Skeletal muscle tissue (tissue), 4 donors: ENCODE data around the gene OSBPL1A. TPM values are rescaled to one million over a fixed set of nuclear protein-coding genes. Genes with fewer than 3 reads are reported as not detected.

ENCODE experiments used
- H3K27ac ChIP-seq: one replicate; pipeline ENCODE4 v1.7.0; 2013; ENCODE audit warnings: mild to moderate bottlenecking, low read depth, low read length, inconsistent platforms
- H3K27me3 ChIP-seq, 3 donors: one replicate each; pipeline ENCODE4 v1.7.0; 2013; ENCODE audit warnings: low read length in 3 of 3; ENCODE audit not compliant: control insufficient read depth in 3 of 3, insufficient read depth in 3 of 3
- H3K36me3 ChIP-seq, 3 donors: one replicate each; pipeline ENCODE4 v1.7.0; 2013; ENCODE audit warnings: low read length in 3 of 3; ENCODE audit not compliant: control insufficient read depth in 3 of 3, insufficient read depth in 3 of 3
- H3K4me1 ChIP-seq, 3 donors: one replicate each; pipeline ENCODE4 v1.7.0; 2013; ENCODE audit warnings: low read length in 3 of 3, mild to moderate bottlenecking in 3 of 3; ENCODE audit not compliant: control insufficient read depth in 3 of 3, insufficient read depth in 3 of 3
- H3K4me3 ChIP-seq, 3 donors: one replicate each; pipeline ENCODE4 v1.7.0; 2013; ENCODE audit warnings: low read length in 3 of 3
- H3K9ac ChIP-seq, 3 donors: one replicate each; pipeline ENCODE4 v1.7.0; 2013; ENCODE audit warnings: low read length in 3 of 3, mild to moderate bottlenecking in 3 of 3, moderate library complexity in 2 of 3, low read depth in 1 of 3
- H3K9me3 ChIP-seq, 3 donors: one replicate each; pipeline ENCODE4 v1.7.0; 2013; ENCODE audit warnings: low read length in 3 of 3; ENCODE audit not compliant: control insufficient read depth in 3 of 3
- total RNA-seq: library from RNA; depleted of rRNA; stranded (reverse); fragments of >200 nt; gene quantifications from one replicate; pipeline ENCODE4 v1.2.3, GENCODE V29; 2014
- donor health status: Osteomylitis.

The OSBPL1A gene
- total RNA-seq, 1 donor from 2014 or later: 33.9 TPM

DNA sequence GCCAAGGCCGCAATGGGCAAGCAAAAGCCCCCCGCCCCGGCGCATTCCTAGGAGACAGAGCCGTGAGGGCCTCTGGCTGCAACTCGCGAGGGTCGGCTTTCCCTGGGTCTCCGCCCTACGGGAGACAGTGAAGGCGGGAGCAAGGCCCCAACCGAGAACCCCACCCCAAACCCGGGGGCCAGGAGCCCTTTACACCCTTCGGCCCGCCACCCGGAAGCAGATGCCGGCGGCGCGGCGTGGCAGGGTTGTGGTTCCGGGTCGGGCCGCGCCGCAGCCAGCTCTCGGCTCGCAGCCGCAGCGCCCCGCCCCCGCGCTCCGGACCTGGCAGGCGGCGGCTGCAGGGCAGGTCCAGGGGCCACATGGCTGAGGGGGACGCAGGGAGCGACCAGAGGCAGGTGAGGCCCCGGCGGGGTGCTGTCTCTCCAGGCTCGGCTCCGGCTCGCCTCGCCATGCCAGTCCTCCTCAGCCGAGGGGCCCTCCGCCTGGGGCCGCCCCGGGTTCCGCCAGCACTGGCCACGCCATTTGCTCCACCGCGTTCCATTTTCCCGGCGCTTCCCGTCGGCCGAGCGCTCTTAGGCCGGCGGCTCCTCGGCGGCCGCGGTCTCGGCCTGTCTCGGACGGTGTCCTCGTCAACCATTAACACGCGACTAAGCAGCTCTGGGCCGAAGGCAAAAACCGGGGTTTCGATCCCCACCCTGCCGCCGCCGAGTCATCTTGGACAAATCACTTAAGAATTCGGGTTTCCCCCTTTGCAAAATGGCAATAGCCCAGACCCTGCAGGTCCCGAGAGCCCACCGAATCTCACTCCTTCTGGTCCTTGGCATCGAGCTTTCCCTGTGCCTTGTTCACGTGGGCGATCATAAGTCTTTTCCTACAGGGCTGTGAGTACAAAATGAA, 29.0 kb upstream of the OSBPL1A start, which contains the start of gene IMPACT:
Gene IMPACT, plus strand, starts transcription at position 273 of the 897 bp plus-strand sequence. Its CDS starts 87 bp downstream, at position 360.
- Histone ChIP-seq H3K9me3 (no peaks in the 10 kb centered on the region), H3K27ac (peak within 1 kb of the TSS; percentile 45), H3K27me3 (peaks cover 2 to 19% (median 10%) of the 10 kb centered on the region in 3 donors), H3K36me3 (peaks cover 0 to 3% (median 0%) of the 10 kb centered on the region in 3 donors), H3K4me1 (peaks cover 0 to 6% (median 0%) of the 10 kb centered on the region in 3 donors), H3K4me3 (peak within 1 kb of the TSS; percentile 79 to 89 (median 82)), H3K9ac (peak within 1 kb of the TSS; percentile 77 to 86 (median 79))

DNA sequence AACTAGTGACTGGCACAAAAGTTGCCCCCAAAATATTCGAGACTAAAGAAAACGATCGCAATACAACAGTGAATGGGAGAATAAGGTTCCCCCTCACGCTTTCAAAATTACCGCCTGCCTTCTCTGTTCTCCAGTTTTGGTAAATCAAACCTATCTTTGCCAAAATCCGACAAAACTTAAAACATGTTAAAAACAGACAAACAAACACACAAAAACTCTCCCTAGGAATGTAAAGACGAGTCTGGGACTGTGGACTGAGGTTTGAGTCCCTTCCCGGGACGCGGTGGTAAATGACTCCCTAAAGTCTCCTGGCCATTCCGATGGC, 28.4 kb upstream of the OSBPL1A start:
- Histone ChIP-seq H3K27me3 (peaks cover 2 to 19% (median 10%) of the 10 kb centered on the region in 3 donors), H3K4me1 (peaks cover 0 to 6% (median 0%) of the 10 kb centered on the region in 3 donors), H3K27ac (peak overlapping the region; percentile 45), H3K4me3 (peak overlapping the region; percentile 79 to 89 (median 82)), H3K36me3 (peaks cover 0 to under 1% (median 0%) of the 10 kb centered on the region in 3 donors), H3K9ac (peak overlapping the region; percentile 52 to 86 (median 77)), H3K9me3 (no peaks in the 10 kb centered on the region)

DNA sequence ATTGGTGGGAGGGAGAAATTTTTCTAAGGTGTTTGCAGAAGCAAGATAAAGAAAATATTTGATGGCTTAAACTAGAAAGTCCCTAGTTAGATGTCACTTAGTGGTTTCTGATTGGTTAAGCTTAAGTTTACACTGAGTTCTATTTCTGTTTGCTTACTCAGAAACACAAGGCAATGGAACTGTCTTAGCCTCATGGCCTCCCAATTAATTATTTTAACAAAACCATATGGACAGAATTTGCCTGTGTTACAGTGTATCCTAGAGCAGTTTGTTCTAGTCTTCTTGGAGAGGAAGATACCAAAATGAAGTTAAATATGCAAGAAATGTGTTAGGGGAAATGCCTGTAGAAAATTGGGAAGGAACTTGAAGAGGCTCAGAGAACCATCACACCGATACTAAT, 24.2 kb upstream of the OSBPL1A start:
- Histone ChIP-seq H3K9me3 (no peaks in the 10 kb centered on the region), H3K36me3 (no peaks in the 10 kb centered on the region), H3K27me3 (peaks cover 24 to 31% (median 26%) of the 10 kb centered on the region in 3 donors), H3K9ac (no peak overlapping the region), H3K4me3 (no peak overlapping the region), H3K4me1 (no peaks in the 10 kb centered on the region), H3K27ac (no peak overlapping the region)

DNA sequence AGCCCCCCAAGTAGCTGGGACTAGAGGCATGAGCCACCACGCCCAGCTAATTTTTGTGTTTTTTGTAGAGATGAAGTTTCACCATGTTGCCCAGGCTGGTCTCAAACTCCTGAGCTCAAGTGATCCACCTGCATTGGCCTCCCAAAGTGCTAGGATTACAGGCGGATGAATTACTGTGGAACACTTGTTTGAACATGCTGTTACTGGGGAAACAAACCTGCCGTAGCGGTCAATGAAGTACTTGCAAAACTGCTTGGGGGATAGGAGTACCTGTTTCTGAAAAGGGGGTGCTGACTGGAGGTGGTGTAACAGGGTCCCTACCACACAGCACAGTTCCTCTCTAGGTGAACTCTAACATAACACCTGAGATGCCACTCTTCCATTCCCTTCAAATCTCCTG, 22.9 kb upstream of the OSBPL1A start:
- Histone ChIP-seq H3K27me3 (peaks cover 23 to 35% (median 29%) of the 10 kb centered on the region in 3 donors), H3K4me1 (no peaks in the 10 kb centered on the region), H3K4me3 (no peak overlapping the region), H3K9ac (no peak overlapping the region), H3K36me3 (no peaks in the 10 kb centered on the region), H3K9me3 (no peaks in the 10 kb centered on the region), H3K27ac (no peak overlapping the region)

DNA sequence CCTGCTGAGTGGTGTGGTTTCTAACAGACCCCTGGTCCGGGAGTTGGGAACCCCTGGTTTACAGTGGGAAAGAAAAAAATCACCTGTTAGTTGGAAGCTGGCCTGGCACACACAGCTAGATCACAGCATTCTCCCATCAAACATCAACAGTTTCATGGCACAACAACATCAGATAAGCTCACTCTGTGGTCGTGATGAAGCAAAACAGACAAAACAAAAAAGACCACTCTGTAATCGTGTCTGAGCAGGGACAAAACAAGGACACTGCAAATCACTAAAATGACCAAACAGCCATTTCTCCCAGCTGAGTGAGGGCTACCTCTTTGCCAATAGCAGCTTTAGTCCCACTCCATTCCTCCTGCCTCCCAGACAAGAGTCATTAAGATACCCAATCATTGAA, 19.9 kb upstream of the OSBPL1A start:
- Histone ChIP-seq H3K27me3 (peaks cover 19 to 29% (median 23%) of the 10 kb centered on the region in 3 donors), H3K36me3 (no peaks in the 10 kb centered on the region), H3K9ac (no peak overlapping the region), H3K27ac (no peak overlapping the region), H3K4me3 (no peak overlapping the region), H3K9me3 (no peaks in the 10 kb centered on the region), H3K4me1 (no peaks in the 10 kb centered on the region)

DNA sequence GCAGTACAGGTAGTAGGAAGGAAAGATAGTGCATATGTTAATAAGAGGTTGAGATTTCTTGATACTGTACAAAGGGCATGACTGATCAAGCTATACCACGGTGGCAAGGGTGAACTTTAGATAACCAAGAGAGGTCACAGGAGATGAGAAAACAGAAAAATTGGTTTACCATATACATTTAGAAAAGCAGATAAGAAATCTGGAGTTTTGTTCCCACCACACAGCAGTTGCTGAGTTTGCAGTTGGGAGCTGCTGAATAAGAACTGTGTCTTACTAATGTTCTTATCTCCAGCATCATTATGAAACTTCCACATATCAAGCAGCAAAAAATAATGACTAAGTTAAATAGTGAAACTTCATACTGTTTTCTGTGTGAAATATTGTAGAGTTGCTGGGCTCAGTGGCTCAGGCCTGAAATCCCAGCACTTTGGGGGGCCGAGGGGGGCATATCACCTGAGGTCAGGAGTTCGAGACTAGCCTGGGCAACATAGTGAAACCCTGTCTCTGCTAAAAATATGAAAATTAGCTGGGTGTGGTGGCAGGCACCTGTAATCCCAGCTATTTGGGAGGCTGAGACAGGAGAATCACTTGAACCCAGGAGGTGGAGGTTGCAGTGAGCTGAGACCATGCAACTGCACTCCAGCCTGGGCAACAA, 16.9 kb upstream of the OSBPL1A start:
- Histone ChIP-seq H3K4me3 (no peak overlapping the region), H3K27ac (no peak overlapping the region), H3K36me3 (no peaks in the 10 kb centered on the region), H3K4me1 (no peaks in the 10 kb centered on the region), H3K27me3 (peaks cover 15 to 25% (median 18%) of the 10 kb centered on the region in 3 donors), H3K9me3 (no peaks in the 10 kb centered on the region), H3K9ac (no peak overlapping the region)

DNA sequence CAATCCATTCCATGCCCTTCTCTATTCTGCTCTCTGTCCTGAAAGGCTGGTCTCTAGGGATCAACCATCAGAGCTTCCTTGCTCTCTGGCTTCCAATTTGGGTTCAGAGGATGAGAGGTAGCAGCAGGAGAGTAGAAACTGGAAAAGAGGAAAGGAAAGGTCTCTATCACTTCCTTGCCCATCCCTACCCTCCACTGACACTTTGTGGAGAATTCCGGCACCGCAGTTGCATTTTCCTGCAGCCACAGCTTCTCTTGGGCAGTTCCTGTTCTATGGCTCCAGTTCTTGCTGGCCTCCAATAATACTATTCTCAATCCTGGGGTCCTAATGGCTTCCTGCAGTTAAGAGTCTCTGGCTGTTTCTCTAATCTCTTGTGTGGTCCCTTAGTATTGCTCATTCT, 15.5 kb upstream of the OSBPL1A start:
- no peak overlapping the region for H3K27ac ChIP-seq
- no peaks in the 10 kb centered on the region for H3K36me3 ChIP-seq
- H3K9me3 ChIP-seq: no peaks in the 10 kb centered on the region
- H3K4me3 ChIP-seq: no peak overlapping the region
- peaks cover 9 to 19% (median 15%) of the 10 kb centered on the region in 3 donors for H3K27me3 ChIP-seq
- no peak overlapping the region for H3K9ac ChIP-seq
- no peaks in the 10 kb centered on the region for H3K4me1 ChIP-seq

DNA sequence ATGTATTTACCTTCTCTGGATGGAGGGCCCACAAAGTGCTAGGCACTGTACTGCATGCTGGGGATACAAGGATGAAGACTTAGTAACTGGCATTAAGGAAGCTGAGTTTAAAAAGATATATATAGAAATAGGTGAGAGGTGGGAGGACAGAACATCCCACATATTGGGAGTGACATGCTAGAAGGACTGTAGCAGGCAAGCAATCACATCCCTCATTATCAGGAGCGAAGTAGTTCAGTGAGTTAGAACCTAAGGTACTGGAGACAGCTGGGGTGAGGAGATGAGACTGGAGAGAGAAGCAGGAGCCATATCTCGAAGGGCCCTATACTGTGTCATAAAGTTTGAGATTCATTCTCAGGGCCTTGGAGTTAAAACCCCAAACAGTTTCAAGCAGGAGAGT, 10.9 kb upstream of the OSBPL1A start:
- Histone ChIP-seq H3K4me1 (no peaks in the 10 kb centered on the region), H3K9me3 (no peaks in the 10 kb centered on the region), H3K27ac (no peak overlapping the region), H3K27me3 (peaks cover 8 to 13% (median 8%) of the 10 kb centered on the region in 3 donors), H3K4me3 (no peak overlapping the region), H3K9ac (no peak overlapping the region), H3K36me3 (no peaks in the 10 kb centered on the region)

DNA sequence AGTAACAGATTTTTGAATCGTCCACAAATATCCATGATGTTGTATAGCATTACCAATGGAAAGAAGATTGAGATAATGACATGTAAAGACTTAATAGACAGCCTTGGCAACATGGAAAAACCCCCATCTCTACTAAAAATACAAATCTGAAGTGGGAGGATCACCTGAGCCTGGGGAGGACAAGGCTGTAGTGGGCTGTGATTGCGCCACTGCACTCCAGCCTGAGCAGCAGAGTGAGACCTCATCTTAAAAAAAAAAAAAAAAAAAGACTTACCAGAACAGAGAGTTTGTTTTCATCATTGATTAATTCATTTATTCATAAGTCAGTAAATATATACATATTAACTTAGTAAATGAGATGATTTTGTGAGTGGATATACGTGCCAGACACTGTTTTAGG, 7.0 kb upstream of the OSBPL1A start:
- peaks cover 4 to 16% (median 8%) of the 10 kb centered on the region in 3 donors for H3K27me3 ChIP-seq
- H3K9me3 ChIP-seq: no peaks in the 10 kb centered on the region
- no peak overlapping the region for H3K9ac ChIP-seq
- H3K36me3 ChIP-seq: no peaks in the 10 kb centered on the region
- no peak overlapping the region for H3K27ac ChIP-seq
- no peak overlapping the region for H3K4me3 ChIP-seq
- H3K4me1 ChIP-seq: no peaks in the 10 kb centered on the region

DNA sequence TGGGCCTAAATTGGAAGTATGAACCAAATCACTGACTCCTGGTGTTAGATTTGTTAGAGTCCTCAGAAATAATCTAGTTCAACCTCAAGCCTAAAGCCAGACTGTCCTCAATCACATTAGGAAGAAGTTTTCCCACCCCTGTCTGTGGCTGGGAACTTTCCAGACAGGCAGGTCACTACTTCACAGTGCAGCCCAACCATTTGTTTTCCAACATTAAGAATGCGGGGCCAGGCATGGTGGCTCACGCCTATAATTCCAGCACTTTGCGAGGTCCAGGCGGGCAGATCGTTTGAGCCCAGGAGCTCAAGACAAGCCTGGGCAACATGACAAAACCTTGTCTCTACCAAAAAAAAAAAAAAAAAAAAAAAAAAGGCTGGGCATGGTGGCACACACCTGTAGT, 5.5 kb upstream of the OSBPL1A start:
- H3K36me3 ChIP-seq: no peaks in the 10 kb centered on the region
- no peak overlapping the region for H3K27ac ChIP-seq
- no peak overlapping the region for H3K4me3 ChIP-seq
- H3K4me1 ChIP-seq: no peaks in the 10 kb centered on the region
- no peak overlapping the region for H3K9ac ChIP-seq
- H3K27me3 ChIP-seq: peaks cover 8 to 11% (median 10%) of the 10 kb centered on the region in 3 donors
- H3K9me3 ChIP-seq: no peaks in the 10 kb centered on the region
